ENCODE measurements around the gene FBXL14.

The FBXL14 gene

GRCh38 chr12:1576410-1577241 lies 17.8 kb downstream of the FBXL14 start:
- TF ChIP-seq CTCF (IDR thresholded peaks at IDR 0.05) (no peak), ZFX (IDR thresholded peaks at IDR 0.05; ENCODE audit: borderline replicate concordance) (no peak)
- peak overlapping the region; percentile 49 for H3K27ac ChIP-seq

GRCh38 chr12:1575408-1576401 lies 18.7 kb downstream of the FBXL14 start:
- H3K27ac ChIP-seq, result peak overlapping the region; percentile 49
- TF ChIP-seq ZFX (IDR thresholded peaks at IDR 0.05; ENCODE audit: borderline replicate concordance), result no peak
- no peak for TF ChIP-seq CTCF (IDR thresholded peaks at IDR 0.05)

- H3K27ac ChIP-seq, result peak overlapping the region; percentile 49
- TF ChIP-seq ZFX (IDR thresholded peaks at IDR 0.05; ENCODE audit: borderline replicate concordance) (no peak), CTCF (IDR thresholded peaks at IDR 0.05) (no peak)
These were observed 19.5 kb downstream of the FBXL14 start for GRCh38 chr12:1574865-1575259.

- H3K27ac ChIP-seq, result peak overlapping the region; percentile 49; the same call in 1 of the 2 replicates
- TF ChIP-seq CTCF (IDR thresholded peaks at IDR 0.05), result no peak
- no peak for TF ChIP-seq ZFX (IDR thresholded peaks at IDR 0.05; ENCODE audit: borderline replicate concordance)
These were observed 20.2 kb downstream of the FBXL14 start for GRCh38 chr12:1573960-1574864.

DNA sequence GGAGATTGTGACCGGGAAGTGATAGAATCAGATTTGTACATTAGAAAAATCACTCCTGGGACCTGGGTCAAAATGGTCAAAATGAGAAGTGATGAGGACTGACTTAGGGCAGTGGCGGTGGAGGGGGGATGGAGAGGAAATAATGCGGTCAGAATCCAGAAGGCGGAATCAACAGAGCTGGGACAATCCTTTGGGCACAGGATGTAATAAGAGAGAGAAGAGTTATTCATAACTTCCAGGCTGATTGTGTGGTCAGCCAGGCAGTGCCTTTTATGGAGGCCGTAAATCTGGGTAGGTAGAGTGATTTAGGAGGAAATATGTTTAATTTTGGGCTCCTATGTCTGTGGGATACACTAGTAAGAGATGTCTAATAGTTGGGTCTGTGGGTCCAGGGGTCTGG lies 21.6 kb downstream of the FBXL14 start:
- no peak overlapping the region for H3K27ac ChIP-seq
- TF ChIP-seq CTCF (IDR thresholded peaks at IDR 0.05) (no peak), ZFX (IDR thresholded peaks at IDR 0.05; ENCODE audit: borderline replicate concordance) (no peak)

DNA sequence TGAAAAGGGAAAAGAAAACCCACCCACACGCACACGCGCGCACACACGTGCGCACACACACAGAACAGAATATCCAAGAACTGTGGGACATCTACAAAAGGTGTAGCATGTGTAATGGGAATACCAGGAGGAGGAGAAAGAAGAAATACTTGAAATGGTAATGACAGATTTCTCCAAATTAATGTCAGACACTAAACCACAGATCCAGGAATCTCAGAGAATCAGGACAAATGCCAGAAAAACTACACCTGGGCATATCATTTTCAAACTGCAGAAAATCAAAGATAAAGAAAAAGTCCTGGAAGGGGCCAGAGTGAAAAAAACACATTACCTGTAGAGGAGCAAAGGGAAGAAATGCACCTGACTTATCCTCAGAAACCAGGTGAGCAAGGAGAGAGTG lies 26.5 kb downstream of the FBXL14 start:
- TF ChIP-seq ZFX (IDR thresholded peaks at IDR 0.05; ENCODE audit: borderline replicate concordance) (no peak), CTCF (IDR thresholded peaks at IDR 0.05) (no peak)
- H3K27ac ChIP-seq, result no peak overlapping the region

All from 22Rv1 (cell line).